NCI-H1417 treated with DMSO at 0.1 percent for 48 hours (cell line): ENCODE data around the gene TARM1.
"Not testable (repeated sequence)": the region's sequence is repeated elsewhere in the genome, so short reads cannot be mapped to it uniquely, and the experiment has no call there.

Experiments
- DNase-seq: peaks from one replicate; lab custom pipeline; 2025; lab: John Stamatoyannopoulos, UW

Gene TARM1

DNA sequence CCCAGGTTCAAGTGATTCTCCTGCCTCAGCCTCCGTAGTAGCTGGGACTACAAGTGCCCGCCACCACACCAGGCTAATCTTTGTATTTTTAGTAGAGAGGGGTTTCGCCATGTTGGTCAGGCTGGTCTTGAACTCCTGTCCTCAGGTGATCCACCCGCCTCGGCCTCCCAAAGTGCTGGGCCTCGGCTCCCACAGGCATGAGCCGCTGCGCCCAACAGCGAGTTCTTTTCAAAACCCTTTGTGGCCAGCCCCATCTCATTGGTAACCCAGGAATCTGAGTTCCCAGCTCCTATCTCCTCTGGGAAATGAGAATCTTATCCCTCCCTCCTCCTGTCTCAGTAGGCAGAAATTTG is 18.7 kb upstream of the TARM1 start:
- DNase-seq, result not testable (repeated sequence)

DNA sequence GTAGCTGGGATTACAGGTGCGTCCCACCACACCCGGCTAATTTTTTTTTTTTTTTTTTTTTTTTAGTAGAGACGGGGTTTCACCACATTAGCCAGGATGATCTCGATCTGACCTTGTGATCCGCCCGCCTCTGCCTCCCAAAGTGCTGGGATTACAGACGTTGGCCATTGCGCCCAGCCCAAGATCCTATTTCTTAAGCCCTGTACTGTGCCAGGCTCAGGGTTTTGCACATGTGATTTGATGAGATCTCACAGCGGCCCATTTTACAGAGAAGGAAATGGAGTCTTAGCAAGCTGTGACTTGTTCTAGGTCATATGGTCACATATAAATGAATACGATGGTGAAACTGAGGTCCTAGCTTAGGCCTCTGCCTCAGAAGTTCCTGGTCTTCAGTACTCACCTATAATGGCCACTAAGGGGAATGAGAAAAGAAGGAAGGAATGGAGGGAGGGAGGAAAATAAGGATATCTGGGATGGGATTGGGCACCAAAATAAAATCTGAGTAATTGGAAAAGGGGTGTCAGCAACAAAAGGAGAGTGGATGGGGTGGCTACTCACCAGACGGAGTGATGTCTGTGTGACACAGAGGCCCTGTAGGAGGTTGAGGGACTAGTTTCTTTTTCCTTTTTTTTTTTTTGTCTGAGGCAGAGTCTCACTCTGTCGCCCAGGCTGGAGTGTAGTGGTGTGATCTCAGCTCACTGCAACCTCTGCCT is 18.2 kb upstream of the TARM1 start:
- DNase-seq, result no peak

- DNase-seq, result no peak
These were observed 15.5 kb upstream of the TARM1 start for GRCh38 chr19:54096617-54097106.

DNA sequence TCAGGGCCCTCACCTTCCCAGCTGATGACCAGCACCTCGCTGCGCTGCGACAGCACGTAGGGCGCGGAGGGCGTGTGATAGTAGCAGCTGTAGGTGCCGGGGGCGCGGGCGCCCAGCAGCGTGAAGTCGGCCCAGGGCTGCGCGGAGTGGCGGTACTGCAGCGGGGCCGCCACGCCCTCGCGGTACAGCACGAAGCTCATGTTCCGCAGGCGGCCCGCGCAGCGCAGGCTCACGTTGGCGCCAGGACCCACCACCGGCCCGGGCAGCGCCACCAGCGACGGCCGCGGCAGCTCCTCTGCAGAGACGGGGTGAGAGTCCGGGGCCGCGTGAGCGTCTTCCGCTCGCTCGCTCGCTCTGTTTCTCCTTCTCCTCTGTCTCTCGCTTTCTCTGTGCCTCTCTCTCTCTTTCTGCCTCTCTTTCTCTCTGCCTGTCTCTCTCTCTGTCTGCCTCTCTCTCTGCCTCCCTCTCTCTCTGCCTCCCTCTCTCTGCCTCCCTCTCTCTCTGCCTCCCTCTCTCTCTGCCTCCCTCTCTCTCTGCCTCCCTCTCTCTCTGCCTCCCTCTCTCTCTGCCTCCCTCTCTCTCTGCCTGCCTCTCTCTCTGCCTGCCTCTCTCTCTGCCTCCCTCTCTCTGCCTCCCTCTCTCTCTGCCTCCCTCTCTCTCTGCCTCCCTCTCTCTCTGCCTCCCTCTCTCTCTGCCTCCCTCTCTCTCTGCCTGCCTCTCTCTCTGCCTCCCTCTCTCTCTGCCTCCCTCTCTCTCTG is 14.9 kb upstream of the TARM1 start:
- DNase-seq, result not testable (repeated sequence)

GRCh38 chr19:54095136-54095858 is 14.1 kb upstream of the TARM1 start:
- no peak for DNase-seq

DNA sequence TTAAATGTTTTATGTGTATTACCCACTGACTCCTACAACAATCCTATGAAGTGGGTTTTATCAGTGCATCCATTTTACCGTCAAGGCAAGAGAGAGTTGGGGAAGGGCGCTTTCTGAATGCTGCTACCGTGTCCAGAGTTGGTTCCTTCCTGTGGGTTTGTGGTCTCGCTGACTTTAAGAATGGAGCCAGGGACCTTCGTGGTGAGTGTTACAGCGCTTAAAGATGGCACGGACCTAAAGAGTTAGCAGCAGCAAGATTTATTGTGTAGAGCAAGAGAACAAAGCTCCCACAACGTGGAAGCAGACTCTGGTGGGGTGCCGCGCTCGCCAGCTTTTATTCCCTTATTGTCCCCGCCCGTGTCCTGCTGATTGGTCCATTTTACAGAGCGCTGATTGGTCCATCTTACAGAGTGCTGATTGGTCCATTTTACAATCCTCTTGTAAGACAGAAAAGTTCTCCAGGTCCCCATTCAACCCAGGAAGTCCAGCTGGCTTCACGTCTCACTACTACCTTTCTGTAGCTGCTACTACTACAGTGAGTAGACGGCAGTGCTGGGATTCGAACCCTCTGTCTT is 13.3 kb upstream of the TARM1 start:
- DNase-seq, result no peak

- DNase-seq, result no peak
These were observed 3.2 kb upstream of the TARM1 start for GRCh38 chr19:54084410-54084809.

GRCh38 chr19:54077334-54077733 is 3.8 kb downstream of the TARM1 start:
- DNase-seq, result no peak

- DNase-seq, result no peak
These were observed 6.3 kb downstream of the TARM1 start for GRCh38 chr19:54074851-54075250.

DNA sequence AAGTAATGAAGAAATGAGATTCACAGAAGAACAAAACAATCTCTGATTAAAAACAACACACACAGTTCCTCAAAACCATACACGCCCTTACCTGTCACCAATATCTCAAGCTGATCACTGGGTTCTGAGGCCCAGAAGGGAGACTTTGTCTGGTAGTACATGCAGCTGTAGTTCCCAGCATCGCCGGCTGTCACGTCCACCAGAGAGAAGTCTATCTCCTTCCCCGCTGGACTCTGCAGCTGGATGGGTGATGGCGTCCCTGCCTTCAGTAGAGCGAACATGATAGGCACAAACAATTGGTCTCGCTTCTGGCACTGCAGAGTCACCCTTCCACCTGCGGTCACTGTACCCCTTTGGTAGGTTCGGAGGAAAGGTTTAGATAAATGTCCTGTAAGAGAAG is 7.3 kb downstream of the TARM1 start:
- no peak for DNase-seq

DNA sequence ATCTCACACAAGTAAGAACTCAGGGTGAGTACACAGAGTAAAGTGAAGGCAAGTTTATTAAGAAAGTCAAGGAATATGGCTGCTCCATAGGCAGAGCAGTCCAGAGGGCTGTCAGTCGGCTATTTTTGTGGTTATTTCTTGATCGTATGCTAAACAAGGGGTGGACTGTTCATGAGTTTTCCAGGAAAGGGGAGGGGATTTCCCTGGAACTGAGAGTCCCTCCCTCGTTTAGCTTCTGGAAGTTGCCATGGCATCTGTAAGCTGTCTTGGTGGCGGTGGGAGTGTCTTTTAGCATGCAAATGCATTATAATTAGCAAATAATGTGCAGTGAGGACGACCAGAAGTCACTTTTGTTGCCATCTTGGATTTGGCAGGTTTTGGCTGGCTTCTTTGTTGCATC is 11.7 kb downstream of the TARM1 start:
- DNase-seq, result no peak

DNA sequence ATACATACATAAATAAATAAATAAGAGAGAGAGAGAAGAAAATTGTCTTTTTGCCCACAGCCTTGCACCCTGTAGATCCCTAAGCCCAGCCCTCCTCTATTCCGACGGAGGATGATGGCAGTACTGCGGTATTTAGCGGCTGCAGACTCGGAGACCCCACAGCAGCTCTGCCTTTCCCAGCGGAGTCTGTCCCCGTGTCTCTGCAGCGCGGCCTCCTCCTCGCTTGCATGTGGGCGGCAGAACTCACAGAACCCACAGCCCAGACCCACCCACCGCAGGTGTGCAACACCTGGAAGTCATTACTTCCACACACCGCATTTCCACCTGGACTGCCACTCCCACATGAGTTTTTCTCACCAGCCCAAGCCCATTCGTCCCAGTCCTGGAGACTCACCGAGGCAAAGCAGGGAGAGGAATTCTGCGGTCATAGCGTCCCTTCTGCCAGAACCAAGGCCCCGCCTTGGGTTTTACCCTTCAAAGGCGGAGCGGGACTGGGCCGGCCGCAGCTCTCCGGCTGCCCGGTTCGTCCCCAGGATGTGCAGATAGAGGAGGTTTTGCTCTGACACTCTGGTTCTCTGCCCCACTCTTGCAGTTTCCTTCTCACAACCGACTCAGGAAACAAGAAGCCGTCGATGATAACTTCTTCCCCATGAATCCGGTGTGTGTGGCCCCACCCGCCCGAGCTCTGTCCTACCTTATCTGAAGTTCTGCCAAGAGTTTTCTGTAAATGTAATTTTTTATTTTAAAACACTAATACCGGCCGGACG is 17.6 kb downstream of the TARM1 start, which contains the start of gene VSTM1:
VSTM1 (minus strand) TSS at position 548 of the 767 bp plus-strand sequence; CDS start at position 428, 120 bp downstream.
- no peak for DNase-seq

GRCh38 chr19:54062643-54063042 is 18.5 kb downstream of the TARM1 start:
- no peak for DNase-seq

- DNase-seq, result no peak
These were observed 33.5 kb downstream of the TARM1 start for GRCh38 chr19:54047616-54048015.

DNA sequence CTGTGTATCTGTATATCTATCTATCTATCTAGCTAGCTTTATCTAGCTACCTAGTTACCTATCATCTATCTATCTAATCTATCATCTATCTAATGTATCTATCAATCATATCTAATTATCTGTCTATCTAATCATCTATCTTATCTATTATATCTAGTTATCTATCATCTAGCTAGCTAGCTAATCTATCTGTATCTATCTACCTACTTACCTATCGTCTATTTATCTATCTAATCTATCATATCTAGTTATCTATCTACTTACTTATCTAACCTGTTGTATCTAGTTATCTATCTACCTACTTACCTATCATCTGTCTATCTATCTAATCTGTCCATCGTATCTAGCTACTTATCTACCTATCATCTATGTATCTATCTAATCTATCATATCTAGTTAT is 35.4 kb downstream of the TARM1 start:
- no peak for DNase-seq

GRCh38 chr19:54042989-54043388 is 38.2 kb downstream of the TARM1 start:
- no peak for DNase-seq

GRCh38 chr19:54041969-54042606 is 39.1 kb downstream of the TARM1 start:
- DNase-seq, result no peak

GRCh38 chr19:54040003-54040402 is 41.2 kb downstream of the TARM1 start:
- no peak for DNase-seq

GRCh38 chr19:54036542-54036941 is 44.6 kb downstream of the TARM1 start:
- DNase-seq, result not testable (repeated sequence)

DNA sequence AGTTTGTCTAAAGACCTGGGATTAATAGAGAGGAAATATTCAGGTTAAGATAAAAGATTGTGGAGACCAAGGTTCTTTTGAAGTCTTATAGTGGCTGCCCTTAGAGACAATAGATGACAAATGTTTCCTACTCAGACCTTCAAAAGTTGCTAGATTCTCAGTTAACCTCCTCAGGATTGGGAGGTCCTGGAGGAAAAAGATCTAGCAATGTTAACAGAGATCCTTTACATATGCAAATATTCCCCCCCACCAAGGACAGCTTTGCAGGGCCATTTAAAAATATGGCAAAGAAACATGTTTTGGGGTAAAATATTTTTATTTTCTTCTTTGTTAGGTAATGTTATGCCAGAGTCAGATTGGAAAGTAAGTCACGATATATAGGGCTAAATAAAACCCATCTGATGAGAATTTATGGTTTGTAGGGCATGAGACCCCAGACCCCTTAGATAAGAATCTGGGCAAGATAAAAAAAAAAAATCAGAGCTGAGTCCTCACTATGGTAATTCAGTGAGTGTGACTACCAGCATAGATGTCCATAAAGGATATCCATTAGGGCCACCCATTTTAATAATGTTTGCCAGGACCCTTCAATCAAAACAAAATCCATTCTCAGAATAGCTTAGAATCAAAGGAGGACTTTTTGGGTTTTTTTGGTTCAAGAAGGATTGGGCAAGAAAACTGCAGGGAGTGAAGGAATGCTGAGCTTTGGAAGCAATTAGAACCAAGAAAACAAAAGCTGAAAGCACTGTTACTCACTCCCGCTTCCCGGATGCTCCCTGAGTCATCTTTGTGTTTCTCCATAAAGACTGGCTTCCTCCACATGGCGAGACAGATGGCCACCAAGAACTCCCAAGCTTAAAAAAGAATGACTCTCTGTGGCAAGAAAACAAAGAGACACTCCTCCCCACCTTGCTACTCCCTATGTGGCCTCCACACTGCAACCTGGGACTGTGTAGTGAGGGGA is 45.7 kb downstream of the TARM1 start:
- DNase-seq, result no peak
